ENCODE measurements around the gene CD248.

GRCh38 chr11:66326261-66327111 is 9.6 kb upstream of the CD248 start:
- TF ChIP-seq CTCF (IDR thresholded peaks at IDR 0.05; ENCODE audit: insufficient read depth, low read length, poor library complexity, severe bottlenecking), result no peak
- TF ChIP-seq EZH2phosphoT487 (conservative IDR thresholded peaks at IDR 0.05; ENCODE audit: low read length), result no peak
